A549 (cell line): ENCODE data around the gene FRYL. TPM values are rescaled to one million over a fixed set of nuclear protein-coding genes. Genes with fewer than 3 reads are reported as not detected.
A peak's percentile ranks its signal among the peaks of the same experiment; 100 is the strongest.

ENCODE experiments used
- ATAC-seq, 2 experiments: fragments of 200-7000 bp in 1 of 2; fragments of >200 bp in 1 of 2; cut with Nextera tagmentation in 1 of 2; cut with Tn5 transposase in 1 of 2; 3 replicates each; pipeline versions ENCODE4 v1.8.0 to v1.9.1; 2018 to 2020; ENCODE audit warnings: mild to moderate bottlenecking in 1 of 2, moderate library complexity in 1 of 2
- CTCF ChIA-PET: fragments of 300-600 bp; sonication (Branson Sonifier 250); formaldehyde crosslinking; extraction: SDS; loops from one replicate; lab custom pipeline; 2021; ENCODE audit warnings: antibody characterized with exemption, inconsistent platforms; lab: Yijun Ruan, JAX
- POLR2A ChIA-PET: fragments of 350-600 bp; formaldehyde crosslinking; extraction: SDS; loops from one replicate; lab custom pipeline; 2021; ENCODE audit warnings: antibody characterized with exemption, inconsistent platforms; lab: Yijun Ruan, JAX
- DNase-seq, 2 experiments: peaks; one replicate each; pipeline versions ENCODE4 v3.0.0 to v3.0.0-alpha.2; 2011 to 2016; ENCODE audit warnings: low read depth in 1 of 2, low spot score in 1 of 2
- FAIRE-seq: peaks from 2 replicates; lab custom pipeline; 2011; peaks lifted over from hg19 to GRCh38; lab: Jason Lieb, UNC
- H3K27ac ChIP-seq, 2 experiments: fragments of >200 bp; sonication (Bioruptor Twin); formaldehyde crosslinking; 3 replicates each; pipeline ENCODE4 v1.5.1; 2016 to 2017
- H3K4me1 ChIP-seq: fragments of >200 bp; sonication (Bioruptor Twin); formaldehyde crosslinking; 3 replicates; pipeline ENCODE4 v1.6.1; 2016
- H3K4me2 ChIP-seq: fragments of >200 bp; sonication (Bioruptor Twin); formaldehyde crosslinking; 3 replicates; pipeline ENCODE4 v1.6.1; 2016
- H3K4me3 ChIP-seq: fragments of >200 bp; sonication (Bioruptor Twin); formaldehyde crosslinking; 3 replicates; pipeline ENCODE4 v1.5.1; 2016
- H3K9me3 ChIP-seq: fragments of >200 bp; sonication (Bioruptor Twin); formaldehyde crosslinking; 3 replicates; pipeline ENCODE4 v1.6.1; 2016
- CBX2 ChIP-seq: fragments of 200-600 bp; sonication (generic); IDR thresholded peaks from 2 replicates; pipeline ENCODE4 v1.6.1; 2016; ENCODE audit warnings: low read depth, mild to moderate bottlenecking, borderline replicate concordance
- CHD2 ChIP-seq: fragments of 150-350 bp; IDR thresholded peaks from 2 replicates; pipeline ENCODE4 v1.6.1; 2014; ENCODE audit warnings: low read length; ENCODE audit not compliant: partially characterized antibody
- EHMT2 ChIP-seq: fragments of 200-600 bp; sonication (generic); IDR thresholded peaks from 2 replicates; pipeline ENCODE4 v1.6.1; 2016; ENCODE audit warnings: antibody characterized with exemption, low read depth, mild to moderate bottlenecking, moderate library complexity
- EP300 ChIP-seq, 2 experiments: fragments of >200 bp; sonication (Bioruptor Twin); formaldehyde crosslinking; IDR thresholded peaks; 2 replicates in 1 of 2; 3 replicates in 1 of 2; pipeline ENCODE4 v1.6.1; 2016 to 2017
- ESRRA ChIP-seq: fragments of 150-350 bp; IDR thresholded peaks from 2 replicates; pipeline ENCODE4 v1.6.1; 2014; ENCODE audit warnings: mild to moderate bottlenecking, low read length, borderline replicate concordance
- FOSB ChIP-seq: fragments of 250-450 bp; sonication (Bioruptor Pico); IDR thresholded peaks from 2 replicates; pipeline ENCODE4 v1.5.0; 2020; ENCODE audit warnings: mild to moderate bottlenecking, moderate library complexity
- FOXS1 ChIP-seq: fragments of 250-450 bp; sonication (Bioruptor Pico); IDR thresholded peaks from 2 replicates; pipeline ENCODE4 v1.5.0; 2020; ENCODE audit warnings: mild to moderate bottlenecking, moderate library complexity
- GATA3 ChIP-seq: IDR thresholded peaks from 2 replicates; pipeline ENCODE4 v1.6.1; 2012; ENCODE audit warnings: borderline replicate concordance
- HDAC2 ChIP-seq: fragments of 200-600 bp; sonication (generic); IDR thresholded peaks from 2 replicates; pipeline ENCODE4 v1.6.1; 2016
- HEYL ChIP-seq: fragments of 250-450 bp; sonication (Bioruptor Pico); IDR thresholded peaks from 2 replicates; pipeline ENCODE4 v1.8.0; 2021; ENCODE audit warnings: mild to moderate bottlenecking, moderate library complexity
- HOXB5 ChIP-seq: fragments of 250-450 bp; sonication (Bioruptor Pico); IDR thresholded peaks from 2 replicates; pipeline ENCODE4 v1.5.0; 2020; ENCODE audit warnings: mild to moderate bottlenecking, moderate library complexity
- JUN ChIP-seq, 2 experiments: fragments of >200 bp; sonication (Bioruptor Twin); formaldehyde crosslinking; IDR thresholded peaks; 2 replicates in 1 of 2; 3 replicates in 1 of 2; pipeline ENCODE4 v1.6.1; 2016 to 2017
- MYC ChIP-seq: IDR thresholded peaks from 2 replicates; pipeline ENCODE4 v1.6.1; 2012; ENCODE audit warnings: mild to moderate bottlenecking, inconsistent platforms, low read length, improper control_type of control experiment, borderline replicate concordance
- NFE2L2 ChIP-seq: fragments of 150-350 bp; conservative IDR thresholded peaks from 2 replicates; pipeline ENCODE4 v1.6.1; 2014; ENCODE audit warnings: low read length
- NPAS2 ChIP-seq: fragments of 250-450 bp; sonication (Bioruptor Pico); IDR thresholded peaks from 2 replicates; pipeline ENCODE4 v1.8.0; 2022; ENCODE audit warnings: mild to moderate bottlenecking, moderate library complexity, borderline replicate concordance
- NR3C1 ChIP-seq: fragments of >200 bp; sonication (Bioruptor Twin); formaldehyde crosslinking; IDR thresholded peaks from 3 replicates; pipeline ENCODE4 v1.6.1; 2017
- POLR2AphosphoS2 ChIP-seq: conservative IDR thresholded peaks from 2 replicates; pipeline ENCODE4 v1.6.1; 2012; ENCODE audit warnings: low read length, improper control_type of control experiment, inconsistent platforms
- RAD21 ChIP-seq, 2 experiments: fragments of >200 bp in 1 of 2; sonication (Bioruptor Twin) in 1 of 2; formaldehyde crosslinking in 1 of 2; IDR thresholded peaks in 1 of 2; conservative IDR thresholded peaks in 1 of 2; 2 replicates in 1 of 2; 3 replicates in 1 of 2; pipeline ENCODE4 v1.6.1; 2012 to 2018; ENCODE audit warnings: inconsistent platforms in 1 of 2
- RCOR1 ChIP-seq: fragments of 150-350 bp; IDR thresholded peaks from 2 replicates; pipeline ENCODE4 v1.6.1; 2014; ENCODE audit warnings: antibody characterized with exemption, low read length, low read depth
- RFX5 ChIP-seq: fragments of 450-650 bp; IDR thresholded peaks from 2 replicates; pipeline ENCODE4 v1.7.1; 2014; ENCODE audit warnings: antibody characterized with exemption, mild to moderate bottlenecking, moderate library complexity
- RNF2 ChIP-seq: fragments of 200-600 bp; sonication (generic); IDR thresholded peaks from 2 replicates; pipeline ENCODE4 v1.6.1; 2016; ENCODE audit warnings: low read depth, mild to moderate bottlenecking, antibody characterized with exemption, moderate library complexity, borderline replicate concordance
- SREBF2 ChIP-seq: fragments of 450-650 bp; IDR thresholded peaks from 2 replicates; pipeline ENCODE4 v1.6.1; 2014; ENCODE audit warnings: mild to moderate bottlenecking, moderate library complexity
- ZNF302 ChIP-seq: fragments of 250-450 bp; sonication (Bioruptor Pico); IDR thresholded peaks from 2 replicates; pipeline ENCODE4 v1.9.0; 2021; ENCODE audit warnings: inconsistent platforms, mild to moderate bottlenecking, moderate library complexity
- WGBS: methylation state at CpG from one replicate; pipeline ENCODE4 v1.1.6; 2017; ENCODE audit errors: missing lambda C conversion rate; 5-methylcytosine and 5-hydroxymethylcytosine counted together
- polyA plus RNA-seq, 4 experiments: library from polyadenylated mRNA; depleted of rRNA in 3 of 4; stranded (reverse); fragments of >200 nt; fragmentation: RNase III in 1 of 4; extraction: RNeasy Plus Mini Kit Qiagen cat#74134 plus additional on column Dnase treatment in 1 of 4; gene quantifications; 2 replicates in 3 of 4; 3 replicates in 1 of 4; pipeline ENCODE4 v1.2.3, GENCODE V29; 2011 to 2017
- TF ChIP-seq, protein P1 (sequence below): fragments of >200 bp; sonication (Bioruptor Twin); formaldehyde crosslinking; IDR thresholded peaks from 3 replicates; pipeline ENCODE4 v1.6.1; 2016
- TF ChIP-seq, protein P2 (sequence below): IDR thresholded peaks from 2 replicates; pipeline ENCODE4 v1.6.1; 2012; ENCODE audit warnings: low read depth, borderline replicate concordance
- TF ChIP-seq, protein P3 (sequence below): fragments of 200-600 bp; sonication (generic); IDR thresholded peaks from 2 replicates; pipeline ENCODE4 v1.6.1; 2016; ENCODE audit warnings: antibody characterized with exemption, mild to moderate bottlenecking, moderate library complexity
- TF ChIP-seq, protein P4 (sequence below): fragments of >200 bp; sonication (Bioruptor Twin); formaldehyde crosslinking; IDR thresholded peaks from 3 replicates; pipeline ENCODE4 v1.5.1; 2016

The FRYL gene
- polyA plus RNA-seq, 2 of the 4 experiments (the other 2 are of a cell fraction), result 7.1 to 21.1 TPM

DNA sequence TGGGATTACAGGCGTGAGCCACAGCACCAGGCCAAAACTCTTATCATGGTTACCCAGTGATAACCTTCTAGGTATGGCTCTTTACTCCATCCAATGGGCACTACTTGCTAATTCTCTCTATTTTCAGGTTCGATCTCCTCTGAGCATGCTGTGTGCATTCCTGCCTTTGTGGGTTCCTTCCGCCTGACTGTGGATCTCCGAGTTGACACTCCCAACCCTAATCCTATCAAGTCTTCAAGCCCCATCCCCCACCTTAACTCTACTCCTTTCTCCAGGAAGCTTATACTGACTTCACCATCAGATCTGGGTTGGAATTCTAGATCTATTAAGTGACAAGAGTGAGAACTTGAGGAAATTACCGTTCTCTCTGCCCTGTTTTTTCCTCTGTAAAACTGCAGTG lies 225.5 kb downstream of the FRYL start:
- TF ChIP-seq POLR2AphosphoS2 (no peak), MYC (no peak), SREBF2 (no peak), FOSB (CRISPR knock-in tag) (no peak), FOXS1 (no peak), RCOR1 (no peak), HDAC2 (no peak), CBX2 (no peak)
- TF ChIP-seq, protein P1, sequence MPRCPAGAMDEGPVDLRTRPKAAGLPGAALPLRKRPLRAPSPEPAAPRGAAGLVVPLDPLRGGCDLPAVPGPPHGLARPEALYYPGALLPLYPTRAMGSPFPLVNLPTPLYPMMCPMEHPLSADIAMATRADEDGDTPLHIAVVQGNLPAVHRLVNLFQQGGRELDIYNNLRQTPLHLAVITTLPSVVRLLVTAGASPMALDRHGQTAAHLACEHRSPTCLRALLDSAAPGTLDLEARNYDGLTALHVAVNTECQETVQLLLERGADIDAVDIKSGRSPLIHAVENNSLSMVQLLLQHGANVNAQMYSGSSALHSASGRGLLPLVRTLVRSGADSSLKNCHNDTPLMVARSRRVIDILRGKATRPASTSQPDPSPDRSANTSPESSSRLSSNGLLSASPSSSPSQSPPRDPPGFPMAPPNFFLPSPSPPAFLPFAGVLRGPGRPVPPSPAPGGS, result no peak
- TF ChIP-seq, protein P2, sequence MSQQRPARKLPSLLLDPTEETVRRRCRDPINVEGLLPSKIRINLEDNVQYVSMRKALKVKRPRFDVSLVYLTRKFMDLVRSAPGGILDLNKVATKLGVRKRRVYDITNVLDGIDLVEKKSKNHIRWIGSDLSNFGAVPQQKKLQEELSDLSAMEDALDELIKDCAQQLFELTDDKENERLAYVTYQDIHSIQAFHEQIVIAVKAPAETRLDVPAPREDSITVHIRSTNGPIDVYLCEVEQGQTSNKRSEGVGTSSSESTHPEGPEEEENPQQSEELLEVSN, result no peak
- 90% methylated on average over 4 of the region's 5 CpGs for WGBS
- H3K4me2 ChIP-seq, result no peak overlapping the region
- ChIA-PET POLR2A (no interaction called here), CTCF (no interaction called here)
- H3K27ac ChIP-seq, result no peak overlapping the region
- H3K4me3 ChIP-seq, result no peak overlapping the region
- DNase-seq (no peak), ATAC-seq (no peak), FAIRE-seq (no peak)
- H3K9me3 ChIP-seq, result no peaks in the 10 kb centered on the region
- H3K4me1 ChIP-seq, result no peaks in the 10 kb centered on the region

DNA sequence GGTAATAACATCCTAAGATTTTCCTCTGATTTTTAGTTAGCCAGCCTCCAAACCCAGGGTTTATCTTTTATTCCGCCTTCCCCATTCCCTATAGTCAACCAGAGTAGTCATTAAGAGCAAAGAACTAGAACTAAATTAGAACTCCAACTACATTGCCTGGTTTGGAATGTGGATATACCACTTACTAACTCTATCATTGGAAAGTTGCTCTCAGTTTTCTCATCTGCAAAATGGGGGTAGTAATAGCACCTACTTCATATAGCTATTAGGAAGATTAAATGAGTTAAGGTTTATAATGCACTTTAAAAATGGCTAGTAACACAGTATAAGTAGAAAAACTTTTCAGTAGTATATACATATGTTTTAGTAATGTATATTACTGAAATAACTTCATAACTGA lies 226.4 kb downstream of the FRYL start:
- FAIRE-seq (no peak), DNase-seq (no peak), ATAC-seq (no peak)
- ChIA-PET POLR2A (no interaction called here), CTCF (interaction anchor here (0.9 kb wide), 1 partner anchor 25 kb away, joined by 3 read pairs; no protein-coding TSS in a partner anchor)
- 100% methylated on average over 1 of the region's 1 CpG for WGBS
- Histone ChIP-seq H3K4me1 (no peaks in the 10 kb centered on the region), H3K4me2 (no peak overlapping the region), H3K4me3 (no peak overlapping the region), H3K9me3 (no peaks in the 10 kb centered on the region), H3K27ac (no peak overlapping the region)
- TF ChIP-seq RAD21 (conservative IDR thresholded peaks at IDR 0.05 in 1 of 2, IDR thresholded peaks at IDR 0.05 in 1 of 2), result no peak
- TF ChIP-seq, all 56 proteins: peak for 0

DNA sequence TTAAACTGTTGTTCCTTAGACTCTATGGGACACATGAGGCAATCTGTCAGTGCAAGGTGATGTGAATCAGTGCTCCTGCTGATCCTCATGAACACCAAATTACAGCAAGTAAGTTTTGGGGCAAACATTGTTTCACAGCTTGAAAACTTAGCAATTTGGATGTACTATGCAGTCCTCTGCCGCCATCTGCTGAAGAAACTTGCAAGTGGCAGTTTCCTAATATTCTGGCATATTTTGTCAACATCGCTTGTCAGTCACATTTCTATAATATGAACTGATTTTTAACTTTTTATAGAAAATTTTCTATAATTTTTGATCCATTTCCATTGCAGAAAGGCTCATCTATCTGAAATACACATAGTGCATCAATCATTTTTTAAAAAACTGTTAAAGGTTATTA lies 233.7 kb downstream of the FRYL start:
- no peak for ATAC-seq
- H3K27ac ChIP-seq, result no peak overlapping the region
- no peak for FAIRE-seq
- no peaks in the 10 kb centered on the region for H3K4me1 ChIP-seq
- POLR2A ChIA-PET, result no interaction called here
- H3K4me2 ChIP-seq, result no peak overlapping the region
- no peak overlapping the region for H3K4me3 ChIP-seq
- WGBS, result 56% methylated on average over 2 of the region's 2 CpGs
- CTCF ChIA-PET, result interaction anchor here (0.6 to 3.0 kb wide), 17 partner anchors 10 to 498 kb away, joined by 3 to 24 read pairs (median 4); no protein-coding TSS in a partner anchor
- H3K9me3 ChIP-seq, result no peaks in the 10 kb centered on the region
- DNase-seq, result peak in 1 of 2 experiments; percentile 42
- TF ChIP-seq RAD21 (conservative IDR thresholded peaks at IDR 0.05 in 1 of 2, IDR thresholded peaks at IDR 0.05 in 1 of 2) (peak; percentile 72 to 79), EHMT2 (no peak), HOXB5 (CRISPR knock-in tag) (no peak), NPAS2 (no peak), ZNF302 (CRISPR knock-in tag) (no peak), HEYL (CRISPR knock-in tag) (no peak), NR3C1 (no peak), JUN (IDR thresholded peaks at IDR 0.05) (no peak), CHD2 (no peak), GATA3 (no peak), RNF2 (no peak), EP300 (IDR thresholded peaks at IDR 0.05) (no peak), RFX5 (no peak), ESRRA (no peak), NFE2L2 (no peak), POLR2AphosphoS2 (no peak)
- TF ChIP-seq, protein P3, sequence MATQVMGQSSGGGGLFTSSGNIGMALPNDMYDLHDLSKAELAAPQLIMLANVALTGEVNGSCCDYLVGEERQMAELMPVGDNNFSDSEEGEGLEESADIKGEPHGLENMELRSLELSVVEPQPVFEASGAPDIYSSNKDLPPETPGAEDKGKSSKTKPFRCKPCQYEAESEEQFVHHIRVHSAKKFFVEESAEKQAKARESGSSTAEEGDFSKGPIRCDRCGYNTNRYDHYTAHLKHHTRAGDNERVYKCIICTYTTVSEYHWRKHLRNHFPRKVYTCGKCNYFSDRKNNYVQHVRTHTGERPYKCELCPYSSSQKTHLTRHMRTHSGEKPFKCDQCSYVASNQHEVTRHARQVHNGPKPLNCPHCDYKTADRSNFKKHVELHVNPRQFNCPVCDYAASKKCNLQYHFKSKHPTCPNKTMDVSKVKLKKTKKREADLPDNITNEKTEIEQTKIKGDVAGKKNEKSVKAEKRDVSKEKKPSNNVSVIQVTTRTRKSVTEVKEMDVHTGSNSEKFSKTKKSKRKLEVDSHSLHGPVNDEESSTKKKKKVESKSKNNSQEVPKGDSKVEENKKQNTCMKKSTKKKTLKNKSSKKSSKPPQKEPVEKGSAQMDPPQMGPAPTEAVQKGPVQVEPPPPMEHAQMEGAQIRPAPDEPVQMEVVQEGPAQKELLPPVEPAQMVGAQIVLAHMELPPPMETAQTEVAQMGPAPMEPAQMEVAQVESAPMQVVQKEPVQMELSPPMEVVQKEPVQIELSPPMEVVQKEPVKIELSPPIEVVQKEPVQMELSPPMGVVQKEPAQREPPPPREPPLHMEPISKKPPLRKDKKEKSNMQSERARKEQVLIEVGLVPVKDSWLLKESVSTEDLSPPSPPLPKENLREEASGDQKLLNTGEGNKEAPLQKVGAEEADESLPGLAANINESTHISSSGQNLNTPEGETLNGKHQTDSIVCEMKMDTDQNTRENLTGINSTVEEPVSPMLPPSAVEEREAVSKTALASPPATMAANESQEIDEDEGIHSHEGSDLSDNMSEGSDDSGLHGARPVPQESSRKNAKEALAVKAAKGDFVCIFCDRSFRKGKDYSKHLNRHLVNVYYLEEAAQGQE, result no peak
- TF ChIP-seq, protein P4, sequence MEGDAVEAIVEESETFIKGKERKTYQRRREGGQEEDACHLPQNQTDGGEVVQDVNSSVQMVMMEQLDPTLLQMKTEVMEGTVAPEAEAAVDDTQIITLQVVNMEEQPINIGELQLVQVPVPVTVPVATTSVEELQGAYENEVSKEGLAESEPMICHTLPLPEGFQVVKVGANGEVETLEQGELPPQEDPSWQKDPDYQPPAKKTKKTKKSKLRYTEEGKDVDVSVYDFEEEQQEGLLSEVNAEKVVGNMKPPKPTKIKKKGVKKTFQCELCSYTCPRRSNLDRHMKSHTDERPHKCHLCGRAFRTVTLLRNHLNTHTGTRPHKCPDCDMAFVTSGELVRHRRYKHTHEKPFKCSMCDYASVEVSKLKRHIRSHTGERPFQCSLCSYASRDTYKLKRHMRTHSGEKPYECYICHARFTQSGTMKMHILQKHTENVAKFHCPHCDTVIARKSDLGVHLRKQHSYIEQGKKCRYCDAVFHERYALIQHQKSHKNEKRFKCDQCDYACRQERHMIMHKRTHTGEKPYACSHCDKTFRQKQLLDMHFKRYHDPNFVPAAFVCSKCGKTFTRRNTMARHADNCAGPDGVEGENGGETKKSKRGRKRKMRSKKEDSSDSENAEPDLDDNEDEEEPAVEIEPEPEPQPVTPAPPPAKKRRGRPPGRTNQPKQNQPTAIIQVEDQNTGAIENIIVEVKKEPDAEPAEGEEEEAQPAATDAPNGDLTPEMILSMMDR, result peak; percentile 70
